ENCODE data around the gene VAPB. TPM values are rescaled to one million over a fixed set of nuclear protein-coding genes. Genes with fewer than 3 reads are reported as not detected.
"Not testable (repeated sequence)": the region's sequence is repeated elsewhere in the genome, so short reads cannot be mapped to it uniquely, and the experiment has no call there.

The VAPB gene
- total RNA-seq, 1 experiment from 2014 or later: 27.8 TPM

DNA sequence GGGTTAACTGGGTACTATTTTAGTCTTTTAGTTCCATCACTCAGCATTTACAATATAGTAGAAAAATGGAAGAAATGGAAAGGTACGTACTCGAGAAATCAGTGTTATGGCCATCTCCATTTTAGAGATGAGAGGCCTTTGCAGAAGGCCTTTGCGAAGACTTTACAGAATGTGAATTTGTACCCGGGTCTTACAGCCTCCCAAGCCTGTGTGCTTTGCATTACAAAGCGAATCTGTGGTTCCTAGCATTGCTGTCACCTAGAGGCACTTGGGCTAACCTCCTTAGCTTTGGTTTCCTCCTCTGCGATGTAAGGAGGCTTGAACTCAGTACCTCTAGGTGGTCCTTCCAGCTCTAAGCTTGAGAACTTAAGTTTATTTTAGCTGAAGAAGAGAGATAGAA lies 10.9 kb downstream of the VAPB start:
- DNase-seq (ENCODE audit: low read depth, low spot score): no peak
- in situ Hi-C loops (cut with HindIII; ENCODE audit: low pct_unique_long_range_greater_than_20kb, low sequenced_read_pairs): no loop called here

DNA sequence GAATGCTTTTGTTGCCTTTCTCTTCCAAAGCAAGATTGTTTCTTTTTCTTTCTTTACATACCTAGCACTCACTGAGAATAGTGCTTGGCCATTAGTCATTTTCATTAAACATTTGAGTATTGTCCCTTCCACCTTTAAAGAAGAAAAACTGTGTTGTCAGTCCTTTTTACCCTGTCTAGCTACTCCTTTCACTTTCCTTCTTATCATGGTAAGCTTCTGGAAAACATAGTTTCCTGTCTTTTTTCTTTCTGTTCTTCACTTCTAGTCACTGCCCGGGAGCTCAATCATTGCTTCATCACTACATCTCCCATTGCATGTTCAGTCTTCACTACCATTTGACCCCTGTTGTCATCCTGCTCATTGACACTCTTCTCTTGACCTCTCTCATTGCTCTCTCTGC lies 12.1 kb downstream of the VAPB start:
- in situ Hi-C loops (cut with HindIII; ENCODE audit: low pct_unique_long_range_greater_than_20kb, low sequenced_read_pairs): no loop called here
- no peak for DNase-seq (ENCODE audit: low read depth, low spot score)

DNA sequence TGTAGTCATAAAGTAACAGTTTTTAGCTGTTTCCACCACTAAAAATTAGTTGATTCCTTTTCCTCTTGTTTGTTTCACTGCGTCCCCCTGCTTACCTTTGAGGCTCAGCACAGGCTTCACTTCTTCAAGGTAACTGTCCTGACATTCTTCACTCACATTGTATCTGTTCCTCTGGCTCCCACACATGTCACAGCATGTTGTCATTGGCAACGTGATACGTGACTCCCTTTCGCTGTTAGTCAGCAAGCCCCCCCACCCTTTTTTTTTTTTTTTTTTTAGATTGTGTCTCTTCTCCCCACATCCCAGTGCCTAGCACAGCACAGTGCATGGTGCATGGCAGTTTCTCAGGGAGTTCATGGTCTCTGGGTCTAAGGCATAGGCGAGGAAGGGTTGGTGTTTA lies 13.3 kb downstream of the VAPB start:
- no peak for DNase-seq (ENCODE audit: low read depth, low spot score)

DNA sequence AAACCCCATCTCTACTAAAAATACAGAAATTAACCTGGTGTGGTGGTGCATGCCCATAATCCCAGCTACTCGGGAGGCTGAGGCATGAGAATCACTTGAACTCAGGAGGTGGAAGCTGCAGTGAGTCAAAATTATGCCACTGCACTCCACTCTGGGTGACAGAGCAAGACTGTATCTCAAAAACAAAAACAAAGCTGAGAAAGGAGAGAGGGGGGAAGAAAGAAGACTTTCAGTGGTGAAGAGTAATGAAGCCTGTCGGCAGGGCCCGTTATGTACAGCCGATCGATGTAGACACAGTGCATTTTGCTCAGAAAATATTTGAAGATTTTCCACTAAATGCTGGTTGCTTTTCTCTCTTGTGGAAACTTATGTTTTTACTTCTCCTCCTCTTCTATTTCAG lies 13.8 kb downstream of the VAPB start:
- no peak for DNase-seq (ENCODE audit: low read depth, low spot score)
- in situ Hi-C loops (cut with HindIII; ENCODE audit: low pct_unique_long_range_greater_than_20kb, low sequenced_read_pairs): no loop called here

More for the DNA sequence above, 13.3 kb downstream of the VAPB start:
- in situ Hi-C loops (cut with HindIII; ENCODE audit: low pct_unique_long_range_greater_than_20kb, low sequenced_read_pairs): no loop called here

DNA sequence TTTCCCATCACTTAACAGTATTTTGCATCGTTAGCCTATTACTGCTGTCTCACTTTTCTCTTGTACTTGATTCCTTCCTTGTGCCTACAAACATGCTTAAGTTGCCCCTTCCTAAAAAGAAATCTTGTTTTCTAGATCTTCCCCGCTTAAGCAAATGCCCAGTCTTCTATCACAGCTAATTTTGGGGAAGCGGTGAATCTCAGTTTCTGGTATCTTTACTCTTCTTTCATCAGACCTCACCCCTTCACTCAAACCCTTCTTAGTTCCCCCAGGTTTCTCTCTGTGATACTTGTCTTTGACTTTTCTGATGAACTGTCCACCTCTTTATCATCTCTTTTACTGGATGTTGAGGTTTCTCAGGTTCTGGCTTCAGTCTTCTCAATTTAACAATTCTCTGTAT lies 14.2 kb downstream of the VAPB start:
- in situ Hi-C loops (cut with HindIII; ENCODE audit: low pct_unique_long_range_greater_than_20kb, low sequenced_read_pairs): no loop called here
- DNase-seq (ENCODE audit: low read depth, low spot score): no peak

DNA sequence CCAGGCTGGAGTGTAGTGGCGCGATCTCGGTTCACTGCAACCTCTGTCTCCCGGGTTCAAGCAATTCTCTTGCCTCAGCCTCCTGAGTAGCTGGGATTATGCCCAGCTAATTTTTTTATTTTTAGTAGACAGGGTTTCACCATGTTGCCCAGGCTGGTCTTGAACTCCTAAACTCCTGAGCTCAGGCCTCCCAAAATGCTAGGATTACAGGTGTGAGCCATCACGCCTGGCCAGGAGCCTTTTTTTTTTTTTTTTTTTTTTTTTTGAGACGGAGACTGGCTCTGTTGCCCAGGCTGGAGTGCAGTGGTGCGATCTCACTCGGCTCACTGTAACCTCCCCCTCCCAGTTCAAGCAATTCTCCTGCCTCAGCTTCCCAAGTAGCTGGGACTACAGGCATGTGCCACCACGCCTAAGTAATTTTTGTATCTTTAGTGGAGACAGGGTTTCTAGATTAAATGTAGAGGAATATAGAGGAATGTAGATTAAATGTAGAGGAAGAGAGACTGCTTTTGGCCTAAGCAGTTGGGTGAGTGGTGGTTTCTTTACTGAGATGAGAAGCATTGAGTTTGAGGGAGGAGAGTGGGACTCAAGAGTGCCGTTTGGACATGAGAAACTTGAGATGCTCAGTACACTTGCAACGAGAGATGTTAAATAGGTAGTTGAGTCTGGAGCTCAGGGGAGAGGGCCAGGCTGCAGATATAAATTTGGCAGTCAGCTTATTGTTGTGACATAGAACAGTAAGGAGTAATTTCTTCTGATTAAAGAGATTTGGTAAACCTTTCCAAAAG lies 16.7 kb downstream of the VAPB start:
- no peak for DNase-seq (ENCODE audit: low read depth, low spot score)
- in situ Hi-C loops (cut with HindIII; ENCODE audit: low pct_unique_long_range_greater_than_20kb, low sequenced_read_pairs): no loop called here

DNA sequence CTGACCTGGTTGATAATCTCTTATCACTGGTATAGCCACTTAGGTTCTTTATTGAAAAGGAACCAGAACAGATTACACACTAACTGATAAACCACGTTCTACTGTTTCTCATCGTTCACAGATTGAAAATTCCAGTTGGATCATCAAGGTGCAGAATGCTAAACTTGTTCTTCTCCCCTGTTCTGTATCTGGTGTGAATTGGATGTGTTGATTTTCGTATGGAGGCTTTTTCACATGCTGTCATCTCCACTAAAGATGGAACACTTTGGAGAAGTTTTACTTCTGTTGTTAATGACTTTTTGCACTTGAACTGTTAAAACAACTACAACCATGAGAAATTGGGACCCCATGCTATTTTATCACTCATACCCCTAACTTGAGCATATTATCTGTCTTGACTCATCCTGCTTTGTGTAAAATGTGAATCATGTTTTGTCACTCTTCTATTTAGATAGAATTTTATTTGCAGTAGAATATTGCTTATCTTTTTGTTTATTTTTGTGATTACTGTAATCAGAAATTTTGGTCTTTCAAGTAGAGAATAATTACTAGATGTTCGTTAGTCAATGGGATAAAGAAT lies 17.5 kb downstream of the VAPB start:
- in situ Hi-C loops (cut with HindIII; ENCODE audit: low pct_unique_long_range_greater_than_20kb, low sequenced_read_pairs): no loop called here
- no peak for DNase-seq (ENCODE audit: low read depth, low spot score)

DNA sequence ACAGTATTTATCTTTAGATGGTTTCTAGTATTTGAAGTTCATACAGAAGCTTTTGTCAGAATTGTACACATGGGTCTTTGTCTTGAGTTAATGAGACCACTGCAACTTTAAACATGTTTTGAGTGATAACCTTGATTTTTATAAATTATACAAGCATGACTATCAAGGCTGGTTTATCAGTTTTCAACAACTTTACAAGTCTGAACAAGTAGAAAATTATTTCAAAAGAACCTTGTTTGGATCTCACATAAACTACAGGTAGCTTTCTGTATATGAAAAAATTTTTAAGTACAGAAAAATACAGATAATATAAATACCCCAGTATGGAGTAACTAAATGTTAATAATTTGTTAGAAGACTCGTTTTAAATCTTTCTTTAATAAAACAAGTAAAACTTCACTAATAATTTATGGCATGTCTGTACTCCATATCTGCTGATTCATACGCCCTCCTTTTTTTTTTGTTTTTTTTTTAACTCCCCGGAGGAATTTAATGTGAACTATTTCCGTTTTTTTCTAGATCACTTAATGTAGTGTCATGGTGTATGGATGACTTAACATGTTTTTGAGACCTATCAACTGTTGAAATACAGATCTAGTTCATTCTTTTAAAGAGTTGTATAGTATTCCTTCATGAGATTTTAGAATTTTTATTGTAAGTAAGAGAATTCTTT lies 18.3 kb downstream of the VAPB start:
- DNase-seq (ENCODE audit: low read depth, low spot score): peak; percentile 42
- in situ Hi-C loops (cut with HindIII; ENCODE audit: low pct_unique_long_range_greater_than_20kb, low sequenced_read_pairs): no loop called here

DNA sequence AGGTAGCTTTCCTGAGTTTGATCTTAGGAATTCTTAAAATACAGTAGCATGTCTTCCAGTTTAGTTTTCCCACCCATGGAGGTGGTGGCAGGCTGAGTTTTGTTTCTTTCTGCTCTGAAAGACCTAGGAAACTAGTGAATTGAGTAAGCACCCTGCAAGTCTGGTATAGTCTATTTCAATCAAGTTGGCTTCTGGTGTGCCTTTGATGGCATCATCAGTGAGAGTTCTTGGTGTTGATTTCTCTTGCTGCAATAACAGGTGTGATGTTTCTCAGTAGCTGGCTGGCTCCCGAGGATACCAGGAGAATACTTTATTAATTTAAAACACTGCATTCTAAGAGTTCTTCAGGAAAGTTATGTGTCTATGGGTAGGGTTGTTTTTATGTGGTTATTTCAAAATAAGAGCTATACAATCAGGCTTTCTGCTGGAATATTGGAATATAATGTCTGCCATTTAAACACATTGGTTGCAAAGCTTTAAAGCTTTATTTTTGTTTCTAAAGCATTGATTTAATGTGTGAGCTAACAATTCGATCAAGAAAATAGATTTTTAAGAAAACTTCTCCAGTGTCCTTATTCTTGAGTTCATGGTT lies 19.0 kb downstream of the VAPB start:
- no peak for DNase-seq (ENCODE audit: low read depth, low spot score)
- in situ Hi-C loops (cut with HindIII; ENCODE audit: low pct_unique_long_range_greater_than_20kb, low sequenced_read_pairs): no loop called here

DNA sequence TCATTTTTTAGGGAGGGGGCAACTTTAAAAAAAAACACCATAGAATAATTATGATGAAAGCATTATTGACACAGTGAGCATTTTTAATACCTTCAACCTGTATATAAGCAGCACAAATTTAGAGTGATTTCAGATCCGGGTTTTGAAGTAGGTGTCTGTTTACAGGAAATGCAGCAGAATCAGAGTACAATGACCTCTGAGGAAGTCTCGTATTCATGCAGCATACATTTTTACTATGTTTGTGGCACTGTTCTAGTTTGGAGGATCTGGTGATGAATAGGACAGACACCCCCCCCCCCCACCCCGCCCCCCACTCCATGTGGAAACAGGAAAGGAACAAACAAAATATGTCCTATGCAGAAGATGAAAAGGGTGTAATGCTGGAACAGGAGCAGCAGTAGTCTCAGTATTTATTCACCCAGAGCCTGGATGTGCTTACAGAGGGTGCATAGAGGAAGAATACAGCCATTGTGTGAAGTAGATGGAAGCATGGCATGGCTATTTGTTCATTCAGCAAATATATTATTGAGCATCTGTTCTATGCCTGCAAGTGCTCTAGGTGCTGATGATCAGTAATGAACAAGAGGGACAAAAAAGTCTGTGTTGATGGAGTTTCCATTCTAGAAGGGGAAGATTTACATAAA lies 19.7 kb downstream of the VAPB start:
- DNase-seq (ENCODE audit: low read depth, low spot score): peak; percentile 97

DNA sequence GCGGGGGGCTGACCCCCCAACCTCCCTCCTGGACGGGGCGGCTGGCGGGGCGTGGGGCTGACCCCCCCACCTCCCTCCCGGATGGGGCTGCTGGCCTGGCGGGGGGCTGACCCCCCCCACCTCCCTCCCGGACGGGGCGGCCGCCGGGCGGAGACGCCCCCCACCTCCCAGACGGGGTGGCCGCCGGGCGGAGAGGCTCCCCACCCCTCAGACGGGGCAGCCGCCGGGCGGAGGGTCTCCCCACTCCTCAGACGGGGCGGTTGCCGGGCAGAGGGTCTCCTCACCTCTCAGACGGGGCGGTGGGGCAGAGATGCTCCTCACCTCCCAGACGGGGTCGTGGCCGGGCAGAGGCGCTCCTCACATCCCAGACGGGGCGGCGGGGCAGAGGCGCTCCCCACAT lies 25.2 kb downstream of the VAPB start:
- in situ Hi-C loops (cut with HindIII; ENCODE audit: low pct_unique_long_range_greater_than_20kb, low sequenced_read_pairs): not testable (repeated sequence)

More for the DNA sequence above, 19.7 kb downstream of the VAPB start:
- in situ Hi-C loops (cut with HindIII; ENCODE audit: low pct_unique_long_range_greater_than_20kb, low sequenced_read_pairs): no loop called here

DNA sequence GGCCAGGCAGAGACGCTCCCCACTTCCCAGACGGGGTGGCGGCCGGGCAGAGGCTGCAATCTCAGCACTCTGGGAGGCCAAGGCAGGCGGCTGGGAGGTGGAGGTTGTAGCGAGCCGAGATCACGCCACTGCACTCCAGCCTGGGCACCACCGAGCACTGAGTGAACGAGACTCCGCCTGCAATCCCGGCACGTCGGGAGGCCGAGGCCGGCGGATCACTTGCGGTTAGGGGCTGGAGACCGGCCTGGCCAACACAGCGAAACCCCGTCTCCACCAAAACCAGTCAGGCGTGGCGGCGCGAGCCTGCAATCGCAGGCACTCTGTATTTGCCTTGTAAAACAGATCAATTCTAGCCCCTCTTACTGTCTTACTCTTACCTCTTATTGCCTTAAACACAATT lies 25.8 kb downstream of the VAPB start:
- DNase-seq (ENCODE audit: low read depth, low spot score); in situ Hi-C loops (cut with HindIII; ENCODE audit: low pct_unique_long_range_greater_than_20kb, low sequenced_read_pairs): not testable (repeated sequence)

More for the DNA sequence above, 25.2 kb downstream of the VAPB start:
- DNase-seq (ENCODE audit: low read depth, low spot score): not testable (repeated sequence)

DNA sequence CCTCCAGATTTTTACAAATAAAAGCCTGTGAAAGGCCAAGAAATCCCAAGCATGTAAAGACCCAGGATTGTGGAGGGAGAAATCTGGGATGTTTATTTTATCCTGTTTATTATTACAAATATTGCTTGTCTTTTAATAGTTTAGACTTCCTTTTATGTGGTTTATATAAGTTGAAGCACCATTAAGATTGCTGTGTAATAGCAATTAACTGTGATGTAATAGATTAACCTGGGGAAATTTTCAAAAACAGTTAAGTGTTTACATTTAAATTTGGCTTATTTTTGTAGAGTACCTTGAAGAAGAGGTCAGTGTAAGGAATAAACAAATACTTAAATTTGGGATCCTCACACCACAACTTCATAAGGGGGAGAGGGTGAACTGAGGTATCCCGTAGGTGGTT lies 27.0 kb downstream of the VAPB start:
- DNase-seq (ENCODE audit: low read depth, low spot score): no peak
- in situ Hi-C loops (cut with HindIII; ENCODE audit: low pct_unique_long_range_greater_than_20kb, low sequenced_read_pairs): no loop called here

DNA sequence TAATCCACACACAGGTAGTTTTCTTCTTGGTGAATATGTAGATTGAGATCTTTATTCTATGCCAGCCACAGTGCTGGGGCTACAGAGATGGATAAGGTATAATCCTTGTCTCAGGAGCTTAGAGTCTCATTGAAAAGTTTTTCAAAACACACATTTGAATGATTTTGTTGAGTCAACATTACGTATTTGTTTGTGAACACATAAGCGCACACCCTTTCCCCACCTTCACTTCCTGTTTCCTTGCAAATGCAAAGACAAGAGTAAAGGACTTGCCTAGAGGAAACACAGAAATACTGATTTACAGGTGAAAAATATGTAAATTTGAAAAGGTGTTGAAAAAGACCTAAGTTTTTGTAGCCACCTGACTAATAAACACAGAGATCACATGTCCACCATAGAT lies 27.8 kb downstream of the VAPB start:
- in situ Hi-C loops (cut with HindIII; ENCODE audit: low pct_unique_long_range_greater_than_20kb, low sequenced_read_pairs): no loop called here
- DNase-seq (ENCODE audit: low read depth, low spot score): no peak

DNA sequence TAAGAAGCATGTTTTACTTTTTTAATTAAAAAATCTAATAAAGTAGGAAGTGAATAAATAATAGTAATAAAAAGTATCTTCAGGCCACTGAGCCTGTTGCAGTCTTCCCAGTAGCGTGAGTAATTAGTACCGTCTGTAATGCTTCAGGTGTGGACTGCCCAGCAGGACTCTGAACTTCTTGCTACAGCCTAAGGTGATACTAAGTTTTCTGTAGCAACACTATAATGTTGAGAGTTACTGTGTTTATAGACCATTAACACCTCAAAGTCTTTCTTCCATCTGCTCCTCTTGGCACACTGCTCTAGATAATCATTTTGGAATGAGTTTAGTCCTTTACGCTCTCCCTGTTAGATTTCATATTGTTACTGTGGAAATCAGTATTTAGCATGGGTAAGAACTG lies 28.4 kb downstream of the VAPB start:
- DNase-seq (ENCODE audit: low read depth, low spot score): no peak
- in situ Hi-C loops (cut with HindIII; ENCODE audit: low pct_unique_long_range_greater_than_20kb, low sequenced_read_pairs): no loop called here

DNA sequence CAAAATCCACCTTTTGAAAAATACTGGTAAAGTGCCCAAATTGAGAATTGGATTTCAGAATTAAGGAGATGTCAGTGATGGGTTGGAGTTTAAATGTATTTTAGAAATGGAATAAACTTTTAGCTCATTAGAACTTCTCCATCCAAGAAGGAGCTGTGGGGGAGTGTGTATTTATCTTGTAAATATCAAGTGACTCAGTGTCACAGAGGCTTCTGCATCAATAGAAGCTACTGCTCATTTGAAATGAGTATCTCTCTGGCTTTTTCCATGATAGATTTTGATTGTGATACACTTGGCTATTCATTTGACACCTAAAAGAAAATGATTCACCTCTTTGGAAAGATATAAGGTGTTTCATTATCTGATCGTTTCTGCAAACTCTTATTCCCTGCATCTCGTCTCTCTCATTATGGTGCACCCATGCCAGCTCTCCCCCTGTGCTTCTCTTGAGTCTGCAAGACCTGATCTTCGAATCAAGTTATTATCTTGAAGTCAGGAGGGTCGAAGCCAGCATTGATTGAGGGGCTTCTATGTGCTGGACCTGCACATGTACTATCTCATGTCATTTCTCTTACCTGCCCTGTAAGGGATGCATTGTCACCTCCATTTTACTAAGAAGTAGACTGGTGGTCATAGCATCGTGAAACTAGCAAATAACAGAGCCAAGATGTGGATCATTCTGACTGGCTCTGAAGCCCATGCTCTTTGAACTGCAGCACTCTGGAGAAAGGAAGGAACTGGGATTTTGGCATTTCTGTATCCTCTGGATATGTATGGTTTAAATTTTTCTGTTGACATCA lies 30.1 kb downstream of the VAPB start:
- in situ Hi-C loops (cut with HindIII; ENCODE audit: low pct_unique_long_range_greater_than_20kb, low sequenced_read_pairs): no loop called here
- no peak for DNase-seq (ENCODE audit: low read depth, low spot score)

DNA sequence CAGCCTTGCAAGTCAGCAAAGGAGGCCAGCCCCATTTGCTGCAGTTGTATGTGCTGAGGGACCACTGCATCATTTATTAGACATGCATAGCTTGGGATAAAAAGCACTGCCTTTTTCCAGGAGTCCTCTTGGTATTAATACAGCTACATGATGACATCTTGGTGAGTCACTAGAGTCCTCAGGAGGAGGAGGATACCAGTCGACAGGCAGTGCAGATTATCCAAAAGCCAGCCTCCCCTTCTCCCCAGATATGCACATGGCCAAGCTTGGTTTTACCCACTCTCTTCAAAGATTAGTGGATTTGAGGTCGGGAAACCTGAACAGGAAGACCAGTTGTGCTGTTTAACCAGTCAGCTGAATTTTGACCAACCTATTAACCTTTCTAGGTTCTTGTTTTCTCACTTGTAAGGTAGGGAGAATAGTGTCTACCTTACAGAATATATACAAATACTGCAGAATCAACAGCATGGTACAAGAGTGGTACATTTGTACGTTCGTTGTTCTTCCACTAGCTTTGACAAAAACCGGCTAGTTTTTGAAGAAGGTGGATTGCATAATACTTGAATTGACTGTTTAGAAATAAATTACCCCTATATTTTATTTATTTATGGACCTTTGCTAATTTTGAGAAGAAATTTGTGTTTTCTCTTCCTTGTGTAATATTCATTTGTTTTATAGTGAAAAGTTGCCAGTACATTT lies 31.9 kb downstream of the VAPB start:
- DNase-seq (ENCODE audit: low read depth, low spot score): no peak
- in situ Hi-C loops (cut with HindIII; ENCODE audit: low pct_unique_long_range_greater_than_20kb, low sequenced_read_pairs): no loop called here

Data from SK-MEL-5 (cell line).